ENCODE results near the gene ELOVL7. TPM values are rescaled to one million over a fixed set of nuclear protein-coding genes. Genes with fewer than 3 reads are reported as not detected.

Gene ELOVL7
- total and polyA plus RNA-seq, 2 of the 4 experiments (the other 2 are of a cell fraction): 0.18 TPM; not detected in 1

DNA sequence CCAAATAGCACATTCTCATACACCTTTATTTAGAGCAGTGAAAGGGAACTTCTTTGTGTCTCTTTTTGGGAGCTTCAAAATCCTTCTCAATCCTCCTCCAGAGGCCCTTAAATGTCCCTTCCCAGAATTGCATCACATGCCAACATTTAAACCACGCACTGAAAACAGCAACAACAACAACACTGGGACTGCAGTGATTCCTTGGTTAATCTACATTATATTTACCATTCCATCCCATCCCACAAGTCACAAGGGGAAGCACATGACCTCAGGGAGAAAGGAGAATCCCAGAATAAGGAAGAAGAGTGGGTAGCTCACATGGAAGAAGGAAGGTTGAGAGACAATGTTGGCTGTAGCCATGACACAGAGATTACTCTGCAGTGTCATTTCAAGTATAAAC, 41.1 kb downstream of the ELOVL7 start:
- H3K27me3 ChIP-seq (ENCODE audit: control insufficient read depth, insufficient read depth, low read length): no peaks in the 10 kb centered on the region
- no peak overlapping the region for H3K4me2 ChIP-seq (ENCODE audit: low read depth, low read length)
- H2AFZ ChIP-seq (replicated peaks; ENCODE audit: low read length, poor library complexity): no peak overlapping the region
- H3K9me1 ChIP-seq (ENCODE audit: insufficient read depth, low read length): no peaks in the 10 kb centered on the region
- TF ChIP-seq CEBPB (IDR thresholded peaks at IDR 0.05; ENCODE audit: low read depth, low read length): no peak
- TF ChIP-seq MAZ (IDR thresholded peaks at IDR 0.05; ENCODE audit: borderline replicate concordance, low read depth, low read length): no peak
- no peak for TF ChIP-seq MXI1 (IDR thresholded peaks at IDR 0.05; ENCODE audit: borderline replicate concordance, low read depth, low read length)
- TF ChIP-seq, protein P1, sequence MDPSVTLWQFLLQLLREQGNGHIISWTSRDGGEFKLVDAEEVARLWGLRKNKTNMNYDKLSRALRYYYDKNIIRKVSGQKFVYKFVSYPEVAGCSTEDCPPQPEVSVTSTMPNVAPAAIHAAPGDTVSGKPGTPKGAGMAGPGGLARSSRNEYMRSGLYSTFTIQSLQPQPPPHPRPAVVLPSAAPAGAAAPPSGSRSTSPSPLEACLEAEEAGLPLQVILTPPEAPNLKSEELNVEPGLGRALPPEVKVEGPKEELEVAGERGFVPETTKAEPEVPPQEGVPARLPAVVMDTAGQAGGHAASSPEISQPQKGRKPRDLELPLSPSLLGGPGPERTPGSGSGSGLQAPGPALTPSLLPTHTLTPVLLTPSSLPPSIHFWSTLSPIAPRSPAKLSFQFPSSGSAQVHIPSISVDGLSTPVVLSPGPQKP (IDR thresholded peaks at IDR 0.05; ENCODE audit: borderline replicate concordance, low read depth, low read length): no peak
- TF ChIP-seq BHLHE40 (IDR thresholded peaks at IDR 0.05; ENCODE audit: low read depth, low read length): no peak
- TF ChIP-seq NFE2L2 (IDR thresholded peaks at IDR 0.05; ENCODE audit: low read depth, low read length): no peak
- no peak for TF ChIP-seq FOS (IDR thresholded peaks at IDR 0.05; ENCODE audit: low read depth, low read length)
- TF ChIP-seq RFX5 (IDR thresholded peaks at IDR 0.05; ENCODE audit: low read depth, low read length): no peak
- TF ChIP-seq, protein P2, sequence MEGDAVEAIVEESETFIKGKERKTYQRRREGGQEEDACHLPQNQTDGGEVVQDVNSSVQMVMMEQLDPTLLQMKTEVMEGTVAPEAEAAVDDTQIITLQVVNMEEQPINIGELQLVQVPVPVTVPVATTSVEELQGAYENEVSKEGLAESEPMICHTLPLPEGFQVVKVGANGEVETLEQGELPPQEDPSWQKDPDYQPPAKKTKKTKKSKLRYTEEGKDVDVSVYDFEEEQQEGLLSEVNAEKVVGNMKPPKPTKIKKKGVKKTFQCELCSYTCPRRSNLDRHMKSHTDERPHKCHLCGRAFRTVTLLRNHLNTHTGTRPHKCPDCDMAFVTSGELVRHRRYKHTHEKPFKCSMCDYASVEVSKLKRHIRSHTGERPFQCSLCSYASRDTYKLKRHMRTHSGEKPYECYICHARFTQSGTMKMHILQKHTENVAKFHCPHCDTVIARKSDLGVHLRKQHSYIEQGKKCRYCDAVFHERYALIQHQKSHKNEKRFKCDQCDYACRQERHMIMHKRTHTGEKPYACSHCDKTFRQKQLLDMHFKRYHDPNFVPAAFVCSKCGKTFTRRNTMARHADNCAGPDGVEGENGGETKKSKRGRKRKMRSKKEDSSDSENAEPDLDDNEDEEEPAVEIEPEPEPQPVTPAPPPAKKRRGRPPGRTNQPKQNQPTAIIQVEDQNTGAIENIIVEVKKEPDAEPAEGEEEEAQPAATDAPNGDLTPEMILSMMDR (conservative IDR thresholded peaks at IDR 0.05; ENCODE audit: low read depth, low read length): no peak
- no peak for TF ChIP-seq POLR2A (IDR thresholded peaks at IDR 0.05; ENCODE audit: low read depth, low read length)
- TF ChIP-seq RAD21 (IDR thresholded peaks at IDR 0.05; ENCODE audit: low read length): no peak
- TF ChIP-seq CHD1 (IDR thresholded peaks at IDR 0.05; ENCODE audit: low read depth, low read length): no peak
- TF ChIP-seq, protein P3, sequence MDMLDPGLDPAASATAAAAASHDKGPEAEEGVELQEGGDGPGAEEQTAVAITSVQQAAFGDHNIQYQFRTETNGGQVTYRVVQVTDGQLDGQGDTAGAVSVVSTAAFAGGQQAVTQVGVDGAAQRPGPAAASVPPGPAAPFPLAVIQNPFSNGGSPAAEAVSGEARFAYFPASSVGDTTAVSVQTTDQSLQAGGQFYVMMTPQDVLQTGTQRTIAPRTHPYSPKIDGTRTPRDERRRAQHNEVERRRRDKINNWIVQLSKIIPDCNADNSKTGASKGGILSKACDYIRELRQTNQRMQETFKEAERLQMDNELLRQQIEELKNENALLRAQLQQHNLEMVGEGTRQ (IDR thresholded peaks at IDR 0.05; ENCODE audit: low read depth, low read length): no peak
- no peak for TF ChIP-seq RCOR1 (IDR thresholded peaks at IDR 0.05; ENCODE audit: insufficient replicate concordance, low read length)
- TF ChIP-seq SMC3 (IDR thresholded peaks at IDR 0.05; ENCODE audit: low read depth, low read length): no peak
- TF ChIP-seq MAFK (IDR thresholded peaks at IDR 0.05; ENCODE audit: low read depth, low read length): no peak
- WGBS, 2 experiments (ENCODE audit: extremely low coverage in 2 of 2, insufficient read length in 1 of 2): no CpG with 5 or more reads among the region's 1 CpG
- no peak overlapping the region for H3K56ac ChIP-seq (ENCODE audit: extremely low read depth, insufficient read depth, low read length)
- BruUV-seq (replicated peaks): no TSS peak
- no peak overlapping the region for H4K5ac ChIP-seq (ENCODE audit: low read depth, low read length)
- ChIA-PET CTCF (no interaction called here), POLR2A (ENCODE audit: unreplicated experiment) (no interaction called here)
- H2AK5ac ChIP-seq (ENCODE audit: low read depth, low read length): no peak overlapping the region
- no peaks in the 10 kb centered on the region for H3K79me1 ChIP-seq (ENCODE audit: low read depth in 1 of 2, low read length in 2 of 2)
- no peak for DNase-seq
- H2BK120ac ChIP-seq (ENCODE audit: low read depth, low read length): no peak overlapping the region
- H3K4ac ChIP-seq (ENCODE audit: low read depth, low read length): no peak overlapping the region
- H2BK20ac ChIP-seq (ENCODE audit: low read depth, low read length): no peak overlapping the region
- no peak overlapping the region for H3K23ac ChIP-seq (ENCODE audit: low read depth, low read length)
- no peak overlapping the region for H2AK9ac ChIP-seq (replicated peaks; ENCODE audit: low read depth, low read length, poor library complexity)
- no peaks in the 10 kb centered on the region for H3K36me3 ChIP-seq (ENCODE audit: control insufficient read depth, insufficient read depth, low read length)
- H2BK5ac ChIP-seq (ENCODE audit: low read depth, low read length, poor library complexity, severe bottlenecking): no peak overlapping the region
- no peak overlapping the region for H2BK15ac ChIP-seq (ENCODE audit: low read depth, low read length)
- dilution Hi-C loops (cut with HindIII; ENCODE audit: low sequenced_read_pairs, unreplicated experiment): no loop called here
- H3K4me3 ChIP-seq (ENCODE audit: insufficient read depth, low read depth, low read length): no peak overlapping the region
- no peaks in the 10 kb centered on the region for H3K4me1 ChIP-seq (ENCODE audit: control insufficient read depth, insufficient read depth, low read length)
- in situ Hi-C loops (cut with MboI; ENCODE audit: low sequenced_read_pairs): no loop called here
- no peak for ATAC-seq (ENCODE audit: low read depth)
- no peaks in the 10 kb centered on the region for H4K20me1 ChIP-seq (ENCODE audit: insufficient read depth, low read length)
- no peak overlapping the region for H3K14ac ChIP-seq (replicated peaks; ENCODE audit: low read depth, low read length)
- no peak overlapping the region for H4K91ac ChIP-seq (ENCODE audit: insufficient read depth, low read depth, low read length)
- H3K18ac ChIP-seq (ENCODE audit: low read depth, low read length): no peak overlapping the region
- H3K27ac ChIP-seq (ENCODE audit: insufficient read depth, low read length): no peak overlapping the region
- intact Hi-C loops (cut with micrococcal nuclease): no loop called here
- no peak overlapping the region for H4K8ac ChIP-seq (ENCODE audit: low read depth in 2 of 2, low read length in 2 of 2)
- no peaks in the 10 kb centered on the region for H3K9me3 ChIP-seq (ENCODE audit: control insufficient read depth, insufficient read depth, low read length)
- H3K9ac ChIP-seq (ENCODE audit: low read depth, low read length): no peak overlapping the region

Data from IMR-90 (cell line).